OCI-LY7 (cell line): Measurements from ENCODE around the gene GSE1.

ENCODE experiments used
- CTCF ChIP-seq: fragments of 200-600 bp; sonication (generic); conservative IDR thresholded peaks from 2 replicates; pipeline ENCODE4 v1.5.1; 2014; ENCODE audit warnings: mild to moderate bottlenecking, antibody characterized with exemption, low read length, moderate library complexity, mixed read lengths
- EZH2phosphoT487 ChIP-seq: fragments of 200-600 bp; sonication (generic); IDR thresholded peaks from 2 replicates; pipeline ENCODE4 v1.6.1; 2018; ENCODE audit warnings: low read depth, borderline replicate concordance, mild to moderate bottlenecking, mixed run types, antibody characterized with exemption, low read length, moderate library complexity, mixed read lengths

- TF ChIP-seq CTCF (no peak), EZH2phosphoT487 (no peak)
Measured at GRCh38 chr16:85644093-85644712, 31.1 kb downstream of the GSE1 start.
